GM12891 (cell line): ENCODE results near the gene KIF5C.

Experiments
- DNase-seq: peaks from one replicate; pipeline ENCODE4 v3.0.0; 2011; ENCODE audit warnings: low spot score; ENCODE audit not compliant: insufficient read length
- FAIRE-seq: peaks from 2 replicates; lab custom pipeline; 2011; peaks lifted over from hg19 to GRCh38; lab: Jason Lieb, UNC
- PAX5 ChIP-seq: IDR thresholded peaks from 2 replicates; pipeline ENCODE4 v1.6.1; 2011; ENCODE audit warnings: low read length, moderate library complexity, mild to moderate bottlenecking; ENCODE audit not compliant: insufficient read depth, severe bottlenecking
- POLR2A ChIP-seq: IDR thresholded peaks from 2 replicates; pipeline ENCODE4 v1.6.1; 2011; ENCODE audit warnings: low read depth, low read length, control low read depth
- POLR2AphosphoS5 ChIP-seq: IDR thresholded peaks from 2 replicates; pipeline ENCODE4 v1.6.1; 2011; ENCODE audit warnings: low read depth, low read length, control low read depth
- POU2F2 ChIP-seq: IDR thresholded peaks from 2 replicates; pipeline ENCODE4 v1.6.1; 2011; ENCODE audit warnings: low read depth, mild to moderate bottlenecking, control low read depth, low read length, moderate library complexity
- SPI1 ChIP-seq: IDR thresholded peaks from 2 replicates; pipeline ENCODE4 v1.6.1; 2011; ENCODE audit warnings: low read depth, low read length, control low read depth
- TAF1 ChIP-seq: IDR thresholded peaks from 2 replicates; pipeline ENCODE4 v1.6.1; 2011; ENCODE audit warnings: low read depth, low read length, control low read depth

The KIF5C gene

DNA sequence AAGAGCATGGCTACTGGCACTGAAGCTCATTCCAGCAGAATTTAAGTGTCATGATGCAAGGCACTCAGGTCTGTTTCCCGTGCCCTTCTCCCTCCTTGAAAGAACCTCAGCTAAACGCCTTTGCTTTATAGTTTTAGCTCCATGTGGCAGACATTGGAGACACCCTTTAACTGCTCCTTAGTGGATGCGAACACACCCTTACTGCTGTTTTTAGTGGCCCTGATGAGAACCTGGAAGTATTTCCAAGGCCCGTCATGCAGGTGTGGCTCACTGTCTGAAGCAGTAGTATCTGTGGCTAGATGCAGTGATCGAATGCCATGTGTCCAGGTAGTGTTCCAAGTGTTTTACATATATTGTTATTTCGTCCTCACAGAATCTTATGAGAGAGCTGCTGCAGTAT, 28.3 kb downstream of the KIF5C start:
- TF ChIP-seq SPI1 (no peak), TAF1 (no peak), POU2F2 (no peak), POLR2AphosphoS5 (no peak), POLR2A (no peak), PAX5 (no peak)
- FAIRE-seq (no peak), DNase-seq (no peak)

DNA sequence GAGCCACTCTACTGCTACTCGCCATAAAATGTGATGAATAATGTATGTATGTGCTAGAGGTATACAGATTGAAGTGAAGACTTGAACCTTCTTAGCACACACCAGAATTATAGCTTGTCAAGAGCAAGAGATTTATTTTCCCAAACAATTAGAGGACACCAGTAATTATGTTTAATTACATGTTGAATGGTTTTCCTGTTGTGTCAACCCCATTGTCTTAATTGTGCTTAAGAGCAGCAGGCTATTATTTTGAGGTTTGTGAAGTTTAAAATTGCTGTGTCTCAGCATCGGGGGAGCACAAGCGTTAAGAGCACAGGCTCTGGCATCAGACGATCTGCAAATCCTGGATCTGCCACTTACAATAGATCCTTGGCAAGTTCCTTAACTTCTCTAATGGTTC, 29.0 kb downstream of the KIF5C start:
- DNase-seq (no peak), FAIRE-seq (no peak)
- TF ChIP-seq SPI1 (no peak), POLR2AphosphoS5 (no peak), POLR2A (no peak), POU2F2 (no peak), PAX5 (no peak), TAF1 (no peak)

DNA sequence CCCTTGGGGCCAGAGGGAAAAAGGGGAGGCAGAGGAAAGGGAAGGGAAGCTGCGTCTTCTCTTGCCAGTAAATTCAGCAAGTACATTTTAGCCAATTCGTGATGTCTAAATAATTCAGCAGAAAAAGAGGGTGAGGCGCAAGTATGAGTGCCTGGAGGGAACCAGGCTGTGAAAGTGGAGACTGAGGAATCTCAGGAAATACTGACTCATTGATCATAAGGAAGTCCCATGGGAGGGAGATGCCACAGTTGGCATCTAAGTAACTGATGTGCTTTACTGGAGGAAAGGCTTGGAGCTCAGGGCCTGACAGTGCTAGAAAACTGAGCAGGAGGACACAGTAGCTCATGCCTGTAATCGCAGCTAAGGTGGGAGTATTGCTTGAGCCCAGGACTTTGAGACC, 31.1 kb downstream of the KIF5C start:
- TF ChIP-seq TAF1, result no peak
- no peak for DNase-seq
- no peak for FAIRE-seq

DNA sequence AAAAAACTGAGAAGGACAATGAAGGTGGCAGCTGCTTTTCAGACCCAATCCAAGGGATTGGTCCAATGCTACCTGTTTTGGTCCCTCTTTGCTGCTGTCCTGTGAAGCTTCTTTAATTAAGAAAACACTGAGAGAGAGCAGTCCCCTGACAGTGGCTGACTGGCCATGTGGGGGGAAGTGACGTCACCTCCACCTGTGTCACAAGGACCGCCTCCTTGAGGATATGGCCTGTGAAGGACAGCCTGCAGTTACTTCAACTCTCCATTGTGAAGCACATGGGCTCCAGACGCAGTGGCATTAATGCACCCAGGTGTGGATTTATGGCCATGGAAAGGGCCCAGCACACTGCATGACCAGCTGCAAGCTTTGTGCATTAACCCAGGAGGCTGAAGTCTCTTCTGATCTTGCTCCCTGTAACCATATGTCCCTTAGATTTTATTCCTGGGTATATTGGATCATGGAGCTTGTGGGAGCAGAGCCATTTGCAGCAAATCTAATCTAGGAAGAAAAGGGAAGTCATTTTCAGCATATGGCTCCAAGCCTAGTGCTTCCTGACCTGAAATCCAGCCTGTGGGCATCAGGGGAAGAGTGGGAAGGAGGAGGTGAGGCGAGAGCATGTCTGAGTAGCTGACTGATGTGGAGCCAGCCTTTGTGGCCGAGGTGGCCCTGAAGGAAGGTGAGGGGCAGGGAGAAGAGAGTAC, 32.2 kb downstream of the KIF5C start:
- no peak for FAIRE-seq
- no peak for TF ChIP-seq PAX5
- TF ChIP-seq TAF1, result no peak
- no peak for TF ChIP-seq POLR2AphosphoS5
- no peak for TF ChIP-seq POLR2A
- no peak for TF ChIP-seq SPI1
- no peak for TF ChIP-seq POU2F2
- no peak for DNase-seq

DNA sequence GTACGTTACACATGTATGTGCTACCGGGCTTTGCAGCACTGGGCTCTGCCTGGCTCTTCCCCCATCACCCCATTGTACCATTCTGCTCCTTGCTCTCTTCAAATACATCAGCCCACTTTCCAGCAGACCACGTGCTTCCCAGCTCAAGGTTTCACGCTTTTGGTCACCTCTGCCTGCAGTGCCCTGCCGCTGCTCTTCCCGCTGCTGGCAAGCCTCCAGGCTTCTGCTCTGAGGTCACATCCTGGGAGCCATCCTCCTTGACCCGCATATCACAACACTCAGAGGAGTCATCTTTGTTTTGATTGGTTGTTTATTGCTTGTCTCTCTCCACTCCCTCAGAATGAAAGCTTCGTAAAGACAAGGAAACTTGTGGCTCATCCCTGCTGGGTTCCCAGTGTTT, 34.1 kb downstream of the KIF5C start:
- no peak for DNase-seq

DNA sequence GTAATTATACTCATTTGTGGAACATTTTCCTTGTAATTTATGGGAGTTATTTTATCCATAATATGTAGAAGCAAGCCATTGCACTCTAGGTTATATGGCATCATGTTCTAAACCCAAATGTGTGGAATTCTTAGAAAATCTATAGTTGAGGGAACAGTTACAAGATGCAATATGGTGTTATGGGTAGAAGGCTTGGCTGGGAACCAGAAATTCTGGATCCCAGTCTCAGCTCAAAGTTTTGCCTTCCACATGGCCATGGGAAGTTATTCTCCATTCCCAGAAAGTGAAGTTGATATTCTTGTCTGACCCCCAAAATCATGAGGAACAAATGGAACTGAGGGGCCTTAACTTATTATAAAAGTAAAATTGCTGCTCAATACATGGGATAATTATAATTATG, 38.0 kb downstream of the KIF5C start:
- FAIRE-seq (no peak), DNase-seq (no peak)
- TF ChIP-seq TAF1, result no peak
- TF ChIP-seq PAX5, result no peak
- no peak for TF ChIP-seq POU2F2
- no peak for TF ChIP-seq POLR2A
- no peak for TF ChIP-seq POLR2AphosphoS5
- no peak for TF ChIP-seq SPI1

More for the DNA sequence above, 34.1 kb downstream of the KIF5C start:
- no peak for FAIRE-seq
- TF ChIP-seq POLR2AphosphoS5 (no peak), POU2F2 (no peak), SPI1 (no peak), POLR2A (no peak), TAF1 (no peak), PAX5 (no peak)

DNA sequence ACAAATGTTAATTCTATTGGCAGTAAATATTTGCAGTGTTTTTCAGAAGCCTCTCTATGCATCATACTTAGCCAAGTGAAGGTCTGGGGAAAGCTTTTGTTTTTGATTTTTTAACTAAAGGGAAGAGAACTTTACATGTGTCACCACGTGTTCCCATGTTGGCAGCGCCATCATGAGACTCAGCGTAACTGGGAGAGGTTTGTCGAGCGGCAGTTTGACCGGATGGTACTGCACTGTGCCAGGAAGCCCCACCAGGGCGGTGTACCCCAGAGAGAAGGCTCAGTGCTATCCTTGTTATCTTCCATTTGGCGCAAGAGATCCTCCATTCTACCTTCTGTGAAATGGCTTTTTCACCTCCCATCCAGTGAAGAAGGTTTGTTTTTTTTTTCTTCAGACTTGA, 38.5 kb downstream of the KIF5C start:
- TF ChIP-seq POLR2A (no peak), SPI1 (no peak), PAX5 (no peak), POLR2AphosphoS5 (no peak), POU2F2 (no peak), TAF1 (no peak)
- FAIRE-seq (no peak), DNase-seq (no peak)

DNA sequence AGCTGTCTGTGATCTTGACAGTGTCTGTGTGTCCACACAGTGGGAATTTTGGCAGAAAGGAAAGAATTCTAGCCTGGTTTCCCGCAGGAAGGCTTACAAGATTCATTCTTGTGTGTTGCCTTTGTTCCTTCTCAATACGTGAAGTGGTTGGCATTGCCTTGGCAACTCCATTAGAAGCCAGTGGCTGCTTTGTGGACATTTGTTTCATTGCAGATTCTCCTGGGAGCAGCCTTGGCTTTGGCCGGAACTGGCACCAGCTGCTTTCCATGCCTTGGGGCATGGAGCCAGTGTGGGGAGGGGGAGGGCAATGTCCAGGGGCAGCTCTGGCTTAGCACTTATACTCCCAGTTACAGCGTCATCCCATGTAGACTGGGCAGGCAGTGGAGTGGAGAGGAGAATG, 39.4 kb downstream of the KIF5C start:
- FAIRE-seq (no peak), DNase-seq (no peak)
- TF ChIP-seq POU2F2, result no peak
- TF ChIP-seq PAX5, result no peak
- no peak for TF ChIP-seq POLR2A
- no peak for TF ChIP-seq SPI1
- TF ChIP-seq POLR2AphosphoS5, result no peak
- TF ChIP-seq TAF1, result no peak

DNA sequence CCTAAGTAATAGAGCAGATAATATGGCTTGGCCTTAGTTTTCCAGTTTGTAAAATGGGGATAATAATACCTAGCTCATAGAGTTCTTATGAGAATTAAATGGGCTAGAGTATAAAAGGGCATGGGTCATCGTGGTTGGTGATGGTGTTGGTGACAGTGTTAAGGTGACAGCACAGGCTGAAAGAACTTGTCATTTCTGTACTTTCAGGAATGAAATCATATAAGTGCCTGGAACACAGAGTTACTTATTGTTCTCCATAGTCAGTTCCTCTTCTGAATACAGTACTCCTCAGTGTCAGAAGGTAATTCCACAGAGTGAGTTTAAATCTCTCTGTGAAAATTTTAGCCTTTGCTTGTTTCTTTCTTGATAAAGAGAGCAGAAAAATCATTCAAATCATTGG, 42.4 kb downstream of the KIF5C start:
- no peak for TF ChIP-seq POLR2A
- TF ChIP-seq SPI1, result peak; percentile 68
- no peak for DNase-seq
- no peak for FAIRE-seq

DNA sequence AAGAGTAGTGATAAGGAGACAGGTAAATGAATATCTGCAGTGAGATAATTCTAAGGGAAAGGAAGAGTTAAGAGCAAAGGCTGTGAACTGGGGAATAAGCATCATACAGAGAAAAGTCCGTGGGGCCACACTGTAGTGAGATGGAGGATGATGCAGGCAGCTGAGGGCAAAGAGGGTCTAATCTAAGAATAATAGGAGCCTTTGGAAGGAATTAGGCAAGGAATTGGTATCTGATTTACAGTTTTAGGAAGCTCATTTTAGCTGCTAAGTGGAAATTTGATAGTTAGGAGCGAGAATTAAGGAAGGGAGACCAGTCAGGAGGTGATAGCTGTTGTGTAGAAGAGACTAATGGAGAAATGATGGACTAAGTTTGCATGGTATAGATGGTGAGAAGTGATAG, 43.5 kb downstream of the KIF5C start:
- DNase-seq, result no peak
- no peak for TF ChIP-seq PAX5
- TF ChIP-seq POU2F2, result no peak
- no peak for TF ChIP-seq POLR2AphosphoS5
- no peak for TF ChIP-seq SPI1
- no peak for TF ChIP-seq POLR2A
- no peak for TF ChIP-seq TAF1
- no peak for FAIRE-seq

DNA sequence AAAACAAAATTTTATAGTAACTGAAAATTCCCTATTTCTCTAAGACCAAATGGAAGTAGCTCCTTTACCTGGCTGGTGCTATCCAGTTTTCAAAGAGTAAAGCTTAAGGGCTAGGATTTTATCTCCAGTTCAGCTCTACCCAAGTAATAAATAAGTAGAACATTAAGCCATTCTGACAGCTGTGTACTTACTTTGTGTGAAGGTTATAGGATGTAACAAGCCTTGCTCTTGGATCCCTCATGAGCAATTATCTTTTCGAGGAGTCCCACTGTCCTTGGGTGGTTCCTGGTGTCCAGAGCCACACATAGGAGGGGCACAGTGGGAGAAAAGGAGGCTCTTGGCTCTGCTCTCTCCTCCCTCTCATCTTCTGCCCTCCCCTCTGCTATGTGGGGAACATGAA, 45.5 kb downstream of the KIF5C start:
- no peak for TF ChIP-seq POLR2AphosphoS5
- TF ChIP-seq POLR2A, result no peak
- no peak for TF ChIP-seq TAF1
- no peak for TF ChIP-seq PAX5
- TF ChIP-seq SPI1, result no peak
- TF ChIP-seq POU2F2, result no peak
- DNase-seq (no peak), FAIRE-seq (no peak)
